Measurements from ENCODE around the gene UPK3B. TPM values are rescaled to one million over a fixed set of nuclear protein-coding genes. Genes with fewer than 3 reads are reported as not detected.

Gene UPK3B
- total and polyA plus RNA-seq, 2 of the 13 experiments (the other 11 are each of a cell fraction or from before 2014, with no cell fraction given), result not detected

DNA sequence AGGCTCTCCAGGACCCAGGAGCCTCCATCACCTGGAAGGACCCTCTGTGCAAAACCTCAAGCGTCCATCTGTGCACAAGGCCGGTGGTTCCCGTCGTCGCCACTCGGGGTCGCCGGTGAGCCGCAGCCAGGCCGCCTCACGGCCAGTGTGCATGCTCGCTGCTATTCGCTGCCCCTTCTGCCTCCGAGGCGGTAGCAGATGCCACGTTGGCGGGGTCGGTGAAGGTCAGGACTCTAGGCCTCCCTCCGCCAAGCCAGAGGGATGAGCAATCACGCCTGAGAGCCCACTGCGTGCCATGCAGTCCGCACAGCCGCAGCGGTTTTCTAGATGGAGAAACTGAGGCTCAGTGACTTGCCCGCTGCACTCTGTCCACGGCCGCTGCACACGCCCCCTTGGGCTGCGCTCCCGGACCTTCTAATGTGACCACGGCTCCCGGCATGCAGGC, 5.7 kb downstream of the UPK3B start (continued):
- TF ChIP-seq, protein P1, sequence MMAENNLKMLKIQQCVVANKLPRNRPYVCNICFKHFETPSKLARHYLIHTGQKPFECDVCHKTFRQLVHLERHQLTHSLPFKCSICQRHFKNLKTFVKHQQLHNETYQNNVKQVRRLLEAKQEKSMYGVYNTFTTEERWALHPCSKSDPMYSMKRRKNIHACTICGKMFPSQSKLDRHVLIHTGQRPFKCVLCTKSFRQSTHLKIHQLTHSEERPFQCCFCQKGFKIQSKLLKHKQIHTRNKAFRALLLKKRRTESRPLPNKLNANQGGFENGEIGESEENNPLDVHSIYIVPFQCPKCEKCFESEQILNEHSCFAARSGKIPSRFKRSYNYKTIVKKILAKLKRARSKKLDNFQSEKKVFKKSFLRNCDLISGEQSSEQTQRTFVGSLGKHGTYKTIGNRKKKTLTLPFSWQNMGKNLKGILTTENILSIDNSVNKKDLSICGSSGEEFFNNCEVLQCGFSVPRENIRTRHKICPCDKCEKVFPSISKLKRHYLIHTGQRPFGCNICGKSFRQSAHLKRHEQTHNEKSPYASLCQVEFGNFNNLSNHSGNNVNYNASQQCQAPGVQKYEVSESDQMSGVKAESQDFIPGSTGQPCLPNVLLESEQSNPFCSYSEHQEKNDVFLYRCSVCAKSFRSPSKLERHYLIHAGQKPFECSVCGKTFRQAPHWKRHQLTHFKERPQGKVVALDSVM (CRISPR knock-in tag; IDR thresholded peaks at IDR 0.05), result peak; percentile 45; the same call in 1 of the 2 replicates
- TF ChIP-seq ZFY (CRISPR knock-in tag; IDR thresholded peaks at IDR 0.05) (peak; percentile 75), ZNF550 (CRISPR knock-in tag; IDR thresholded peaks at IDR 0.05; ENCODE audit: borderline replicate concordance) (no peak), CENPT (CRISPR knock-in tag; IDR thresholded peaks at IDR 0.05; ENCODE audit: low read depth) (0 out of 2 replicates have a peak, but pooled peaks have one; percentile 53), HIVEP1 (CRISPR knock-in tag; IDR thresholded peaks at IDR 0.05) (peak; percentile 69; the same call in 1 of the 2 replicates), ZNF292 (CRISPR knock-in tag; IDR thresholded peaks at IDR 0.05; ENCODE audit: borderline replicate concordance, low read depth) (peak; percentile 84; the same call in 1 of the 2 replicates), FOXA1 (IDR thresholded peaks at IDR 0.05) (no peak), FOXA1 (CRISPR knock-in tag; IDR thresholded peaks at IDR 0.05) (peak; percentile 19; the same call in 1 of the 2 replicates), HDAC1 (CRISPR knock-in tag; IDR thresholded peaks at IDR 0.05) (peak; percentile 57), RBFOX2 (IDR thresholded peaks at IDR 0.05; ENCODE audit: low read depth, low read length) (0 out of 2 replicates have a peak, but pooled peaks have one; percentile 34)
- TF ChIP-seq, protein P2, sequence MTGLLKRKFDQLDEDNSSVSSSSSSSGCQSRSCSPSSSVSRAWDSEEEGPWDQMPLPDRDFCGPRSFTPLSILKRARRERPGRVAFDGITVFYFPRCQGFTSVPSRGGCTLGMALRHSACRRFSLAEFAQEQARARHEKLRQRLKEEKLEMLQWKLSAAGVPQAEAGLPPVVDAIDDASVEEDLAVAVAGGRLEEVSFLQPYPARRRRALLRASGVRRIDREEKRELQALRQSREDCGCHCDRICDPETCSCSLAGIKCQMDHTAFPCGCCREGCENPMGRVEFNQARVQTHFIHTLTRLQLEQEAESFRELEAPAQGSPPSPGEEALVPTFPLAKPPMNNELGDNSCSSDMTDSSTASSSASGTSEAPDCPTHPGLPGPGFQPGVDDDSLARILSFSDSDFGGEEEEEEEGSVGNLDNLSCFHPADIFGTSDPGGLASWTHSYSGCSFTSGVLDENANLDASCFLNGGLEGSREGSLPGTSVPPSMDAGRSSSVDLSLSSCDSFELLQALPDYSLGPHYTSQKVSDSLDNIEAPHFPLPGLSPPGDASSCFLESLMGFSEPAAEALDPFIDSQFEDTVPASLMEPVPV (CRISPR knock-in tag; IDR thresholded peaks at IDR 0.05), result peak; percentile 68; the same call in 1 of the 2 replicates
- TF ChIP-seq, protein P3, sequence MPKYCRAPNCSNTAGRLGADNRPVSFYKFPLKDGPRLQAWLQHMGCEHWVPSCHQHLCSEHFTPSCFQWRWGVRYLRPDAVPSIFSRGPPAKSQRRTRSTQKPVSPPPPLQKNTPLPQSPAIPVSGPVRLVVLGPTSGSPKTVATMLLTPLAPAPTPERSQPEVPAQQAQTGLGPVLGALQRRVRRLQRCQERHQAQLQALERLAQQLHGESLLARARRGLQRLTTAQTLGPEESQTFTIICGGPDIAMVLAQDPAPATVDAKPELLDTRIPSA (CRISPR knock-in tag; IDR thresholded peaks at IDR 0.05; ENCODE audit: borderline replicate concordance), result no peak
- TF ChIP-seq, protein P4, sequence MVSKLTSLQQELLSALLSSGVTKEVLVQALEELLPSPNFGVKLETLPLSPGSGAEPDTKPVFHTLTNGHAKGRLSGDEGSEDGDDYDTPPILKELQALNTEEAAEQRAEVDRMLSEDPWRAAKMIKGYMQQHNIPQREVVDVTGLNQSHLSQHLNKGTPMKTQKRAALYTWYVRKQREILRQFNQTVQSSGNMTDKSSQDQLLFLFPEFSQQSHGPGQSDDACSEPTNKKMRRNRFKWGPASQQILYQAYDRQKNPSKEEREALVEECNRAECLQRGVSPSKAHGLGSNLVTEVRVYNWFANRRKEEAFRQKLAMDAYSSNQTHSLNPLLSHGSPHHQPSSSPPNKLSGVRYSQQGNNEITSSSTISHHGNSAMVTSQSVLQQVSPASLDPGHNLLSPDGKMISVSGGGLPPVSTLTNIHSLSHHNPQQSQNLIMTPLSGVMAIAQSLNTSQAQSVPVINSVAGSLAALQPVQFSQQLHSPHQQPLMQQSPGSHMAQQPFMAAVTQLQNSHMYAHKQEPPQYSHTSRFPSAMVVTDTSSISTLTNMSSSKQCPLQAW (CRISPR knock-in tag; IDR thresholded peaks at IDR 0.05), result 0 out of 2 replicates have a peak, but pooled peaks have one; percentile 67
- TF ChIP-seq, protein P5, sequence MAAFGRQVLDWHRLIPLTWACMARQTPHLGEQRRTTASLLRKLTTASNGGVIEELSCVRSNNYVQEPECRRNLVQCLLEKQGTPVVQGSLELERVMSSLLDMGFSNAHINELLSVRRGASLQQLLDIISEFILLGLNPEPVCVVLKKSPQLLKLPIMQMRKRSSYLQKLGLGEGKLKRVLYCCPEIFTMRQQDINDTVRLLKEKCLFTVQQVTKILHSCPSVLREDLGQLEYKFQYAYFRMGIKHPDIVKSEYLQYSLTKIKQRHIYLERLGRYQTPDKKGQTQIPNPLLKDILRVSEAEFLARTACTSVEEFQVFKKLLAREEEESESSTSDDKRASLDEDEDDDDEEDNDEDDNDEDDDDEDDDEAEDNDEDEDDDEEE (CRISPR knock-in tag; IDR thresholded peaks at IDR 0.05), result no peak
- TF ChIP-seq, protein P6, sequence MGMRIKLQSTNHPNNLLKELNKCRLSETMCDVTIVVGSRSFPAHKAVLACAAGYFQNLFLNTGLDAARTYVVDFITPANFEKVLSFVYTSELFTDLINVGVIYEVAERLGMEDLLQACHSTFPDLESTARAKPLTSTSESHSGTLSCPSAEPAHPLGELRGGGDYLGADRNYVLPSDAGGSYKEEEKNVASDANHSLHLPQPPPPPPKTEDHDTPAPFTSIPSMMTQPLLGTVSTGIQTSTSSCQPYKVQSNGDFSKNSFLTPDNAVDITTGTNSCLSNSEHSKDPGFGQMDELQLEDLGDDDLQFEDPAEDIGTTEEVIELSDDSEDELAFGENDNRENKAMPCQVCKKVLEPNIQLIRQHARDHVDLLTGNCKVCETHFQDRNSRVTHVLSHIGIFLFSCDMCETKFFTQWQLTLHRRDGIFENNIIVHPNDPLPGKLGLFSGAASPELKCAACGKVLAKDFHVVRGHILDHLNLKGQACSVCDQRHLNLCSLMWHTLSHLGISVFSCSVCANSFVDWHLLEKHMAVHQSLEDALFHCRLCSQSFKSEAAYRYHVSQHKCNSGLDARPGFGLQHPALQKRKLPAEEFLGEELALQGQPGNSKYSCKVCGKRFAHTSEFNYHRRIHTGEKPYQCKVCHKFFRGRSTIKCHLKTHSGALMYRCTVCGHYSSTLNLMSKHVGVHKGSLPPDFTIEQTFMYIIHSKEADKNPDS (CRISPR knock-in tag; IDR thresholded peaks at IDR 0.05), result no peak

Data from HepG2 (cell line).